ENCODE data around the gene SEZ6. TPM values are rescaled to one million over a fixed set of nuclear protein-coding genes. Genes with fewer than 3 reads are reported as not detected.
"Not testable (repeated sequence)": the region's sequence is repeated elsewhere in the genome, so short reads cannot be mapped to it uniquely, and the experiment has no call there.

The SEZ6 gene
- total RNA-seq, 3 donors from 2014 or later: not detected

- ATAC-seq: no peak
- Mint-ChIP-seq H3K4me3 (no peak overlapping the region), H3K9me3 (no peaks in the 10 kb centered on the region), H3K4me1 (ENCODE audit: low read depth) (peaks cover 90% of the 10 kb centered on the region), H3K27me3 (ENCODE audit: low read depth) (no peaks in the 10 kb centered on the region), H3K36me3 (ENCODE audit: insufficient read depth) (peaks cover 22% of the 10 kb centered on the region)
- DNase-seq: no peak
These were observed 62.9 kb downstream of the SEZ6 start for GRCh38 chr17:28942925-28943324.

GRCh38 chr17:28941251-28941650, 64.6 kb downstream of the SEZ6 start:
- peaks cover 90% of the 10 kb centered on the region for H3K4me1 Mint-ChIP-seq (ENCODE audit: low read depth)
- DNase-seq (no peak), ATAC-seq (no peak)
- H3K27me3 Mint-ChIP-seq (ENCODE audit: low read depth): no peaks in the 10 kb centered on the region
- no peaks in the 10 kb centered on the region for H3K9me3 Mint-ChIP-seq
- no peak overlapping the region for H3K4me3 Mint-ChIP-seq
- H3K36me3 Mint-ChIP-seq (ENCODE audit: insufficient read depth): peaks cover 23% of the 10 kb centered on the region

- Mint-ChIP-seq H3K9me3 (no peaks in the 10 kb centered on the region), H3K27me3 (ENCODE audit: low read depth) (no peaks in the 10 kb centered on the region), H3K4me3 (no peak overlapping the region), H3K4me1 (ENCODE audit: low read depth) (peaks cover 89% of the 10 kb centered on the region), H3K36me3 (ENCODE audit: insufficient read depth) (peaks cover 24% of the 10 kb centered on the region)
- no peak for ATAC-seq
- DNase-seq: no peak
These were observed 65.2 kb downstream of the SEZ6 start for GRCh38 chr17:28940675-28941074.

- Mint-ChIP-seq H3K4me3 (no peak overlapping the region), H3K9me3 (no peaks in the 10 kb centered on the region), H3K36me3 (ENCODE audit: insufficient read depth) (peaks cover 20% of the 10 kb centered on the region), H3K27me3 (ENCODE audit: low read depth) (no peaks in the 10 kb centered on the region), H3K4me1 (ENCODE audit: low read depth) (peaks cover 86% of the 10 kb centered on the region)
- DNase-seq: no peak
- peak; percentile 69 to 81 for ATAC-seq
These were observed 65.7 kb downstream of the SEZ6 start for GRCh38 chr17:28940142-28940541.

GRCh38 chr17:28938552-28938951, 67.3 kb downstream of the SEZ6 start:
- ATAC-seq: no peak
- no peak overlapping the region for H3K4me3 Mint-ChIP-seq
- no peaks in the 10 kb centered on the region for H3K27me3 Mint-ChIP-seq (ENCODE audit: low read depth)

GRCh38 chr17:28937044-28937729, 68.6 kb downstream of the SEZ6 start:
- no peak for ATAC-seq

More at GRCh38 chr17:28938552-28938951, 67.3 kb downstream of the SEZ6 start:
- Mint-ChIP-seq H3K36me3 (ENCODE audit: insufficient read depth) (peaks cover 12% of the 10 kb centered on the region), H3K9me3 (no peaks in the 10 kb centered on the region), H3K4me1 (ENCODE audit: low read depth) (peaks cover 80% of the 10 kb centered on the region)
- DNase-seq: no peak

GRCh38 chr17:28935744-28936460, 69.9 kb downstream of the SEZ6 start:
- Mint-ChIP-seq H3K36me3 (ENCODE audit: insufficient read depth) (peaks cover 8% of the 10 kb centered on the region), H3K27me3 (ENCODE audit: low read depth) (no peaks in the 10 kb centered on the region), H3K9me3 (no peaks in the 10 kb centered on the region), H3K4me3 (no peak overlapping the region), H3K4me1 (ENCODE audit: low read depth) (peaks cover 70% of the 10 kb centered on the region)
- ATAC-seq: no peak
- no peak for DNase-seq

More at GRCh38 chr17:28937044-28937729, 68.6 kb downstream of the SEZ6 start:
- Mint-ChIP-seq H3K27me3 (ENCODE audit: low read depth) (no peaks in the 10 kb centered on the region), H3K9me3 (no peaks in the 10 kb centered on the region), H3K36me3 (ENCODE audit: insufficient read depth) (peaks cover 8% of the 10 kb centered on the region), H3K4me1 (ENCODE audit: low read depth) (peaks cover 76% of the 10 kb centered on the region), H3K4me3 (no peak overlapping the region)
- no peak for DNase-seq

- not testable (repeated sequence) for DNase-seq; H3K27me3 Mint-ChIP-seq (ENCODE audit: low read depth); H3K4me3 Mint-ChIP-seq; H3K9me3 Mint-ChIP-seq; ATAC-seq
- Mint-ChIP-seq H3K4me1 (ENCODE audit: low read depth) (peaks cover 65% of the 10 kb centered on the region), H3K36me3 (ENCODE audit: insufficient read depth) (peaks cover 16% of the 10 kb centered on the region)
These were observed 71.3 kb downstream of the SEZ6 start for GRCh38 chr17:28934508-28934907.

- Mint-ChIP-seq H3K4me3 (no peak overlapping the region), H3K27me3 (ENCODE audit: low read depth) (no peaks in the 10 kb centered on the region), H3K4me1 (ENCODE audit: low read depth) (peaks cover 61% of the 10 kb centered on the region), H3K36me3 (ENCODE audit: insufficient read depth) (peaks cover 30% of the 10 kb centered on the region), H3K9me3 (peaks cover 10% of the 10 kb centered on the region)
- DNase-seq (no peak), ATAC-seq (no peak)
These were observed 76.0 kb downstream of the SEZ6 start for GRCh38 chr17:28929787-28930186.

- H3K36me3 Mint-ChIP-seq (ENCODE audit: insufficient read depth): peaks cover 39% of the 10 kb centered on the region
- H3K4me3 Mint-ChIP-seq: no peak overlapping the region
- ATAC-seq: peak; percentile 68 to 69
- DNase-seq: no peak
- no peaks in the 10 kb centered on the region for H3K27me3 Mint-ChIP-seq (ENCODE audit: low read depth)
- peaks cover 64% of the 10 kb centered on the region for H3K4me1 Mint-ChIP-seq (ENCODE audit: low read depth)
- H3K9me3 Mint-ChIP-seq: peaks cover 10% of the 10 kb centered on the region
These were observed 77.8 kb downstream of the SEZ6 start for GRCh38 chr17:28928061-28928460.

GRCh38 chr17:28926786-28927185, 79.0 kb downstream of the SEZ6 start:
- Mint-ChIP-seq H3K4me1 (ENCODE audit: low read depth) (peaks cover 65% of the 10 kb centered on the region), H3K36me3 (ENCODE audit: insufficient read depth) (peaks cover 43% of the 10 kb centered on the region), H3K9me3 (peaks cover 10% of the 10 kb centered on the region), H3K27me3 (ENCODE audit: low read depth) (no peaks in the 10 kb centered on the region), H3K4me3 (no peak overlapping the region)
- ATAC-seq (no peak), DNase-seq (no peak)

GRCh38 chr17:28926366-28926765, 79.5 kb downstream of the SEZ6 start:
- Mint-ChIP-seq H3K9me3 (peaks cover 10% of the 10 kb centered on the region), H3K27me3 (ENCODE audit: low read depth) (no peaks in the 10 kb centered on the region), H3K4me1 (ENCODE audit: low read depth) (peaks cover 61% of the 10 kb centered on the region), H3K4me3 (peak overlapping the region; percentile 40), H3K36me3 (ENCODE audit: insufficient read depth) (peaks cover 47% of the 10 kb centered on the region)
- ATAC-seq: no peak
- DNase-seq: no peak

GRCh38 chr17:28925912-28926365, 79.9 kb downstream of the SEZ6 start:
- H3K27me3 Mint-ChIP-seq (ENCODE audit: low read depth): no peaks in the 10 kb centered on the region
- ATAC-seq: peak; percentile 89 to 90
- H3K4me1 Mint-ChIP-seq (ENCODE audit: low read depth): peaks cover 61% of the 10 kb centered on the region
- H3K4me3 Mint-ChIP-seq: peak overlapping the region; percentile 40
- peak; percentile 29 for DNase-seq
- H3K9me3 Mint-ChIP-seq: peaks cover 10% of the 10 kb centered on the region
- peaks cover 49% of the 10 kb centered on the region for H3K36me3 Mint-ChIP-seq (ENCODE audit: insufficient read depth)

- no peaks in the 10 kb centered on the region for H3K9me3 Mint-ChIP-seq
- H3K4me1 Mint-ChIP-seq (ENCODE audit: low read depth): peaks cover 25% of the 10 kb centered on the region
- peaks cover 53% of the 10 kb centered on the region for H3K36me3 Mint-ChIP-seq (ENCODE audit: insufficient read depth)
- no peak for ATAC-seq
- no peak overlapping the region for H3K4me3 Mint-ChIP-seq
- no peaks in the 10 kb centered on the region for H3K27me3 Mint-ChIP-seq (ENCODE audit: low read depth)
- no peak for DNase-seq
These were observed 85.6 kb downstream of the SEZ6 start for GRCh38 chr17:28920201-28920600.

GRCh38 chr17:28918295-28918694, 87.5 kb downstream of the SEZ6 start:
- no peak overlapping the region for H3K4me3 Mint-ChIP-seq
- DNase-seq (no peak), ATAC-seq (no peak)
- no peaks in the 10 kb centered on the region for H3K27me3 Mint-ChIP-seq (ENCODE audit: low read depth)
- H3K36me3 Mint-ChIP-seq (ENCODE audit: insufficient read depth): peaks cover 54% of the 10 kb centered on the region
- peaks cover 4% of the 10 kb centered on the region for H3K9me3 Mint-ChIP-seq
- H3K4me1 Mint-ChIP-seq (ENCODE audit: low read depth): peaks cover 10% of the 10 kb centered on the region
